A549 (cell line): ENCODE data around the gene RNF8. TPM values are rescaled to one million over a fixed set of nuclear protein-coding genes. Genes with fewer than 3 reads are reported as not detected.

Source experiments
- ATAC-seq, 2 experiments: fragments of 200-7000 bp in 1 of 2; fragments of >200 bp in 1 of 2; cut with Nextera tagmentation in 1 of 2; cut with Tn5 transposase in 1 of 2; 3 replicates each; pipeline versions ENCODE4 v1.8.0 to v1.9.1; 2018 to 2020; ENCODE audit warnings: mild to moderate bottlenecking in 1 of 2, moderate library complexity in 1 of 2
- CTCF ChIA-PET: fragments of 300-600 bp; sonication (Branson Sonifier 250); formaldehyde crosslinking; extraction: SDS; loops from one replicate; lab custom pipeline; 2021; ENCODE audit warnings: antibody characterized with exemption, inconsistent platforms; lab: Yijun Ruan, JAX
- POLR2A ChIA-PET: fragments of 350-600 bp; formaldehyde crosslinking; extraction: SDS; loops from one replicate; lab custom pipeline; 2021; ENCODE audit warnings: antibody characterized with exemption, inconsistent platforms; lab: Yijun Ruan, JAX
- DNase-seq, 2 experiments: peaks; one replicate each; pipeline versions ENCODE4 v3.0.0 to v3.0.0-alpha.2; 2011 to 2016; ENCODE audit warnings: low read depth in 1 of 2, low spot score in 1 of 2
- FAIRE-seq: peaks from 2 replicates; lab custom pipeline; 2011; peaks lifted over from hg19 to GRCh38; lab: Jason Lieb, UNC
- H3K27ac ChIP-seq, 2 experiments: fragments of >200 bp; sonication (Bioruptor Twin); formaldehyde crosslinking; 3 replicates each; pipeline ENCODE4 v1.5.1; 2016 to 2017
- H3K4me1 ChIP-seq: fragments of >200 bp; sonication (Bioruptor Twin); formaldehyde crosslinking; 3 replicates; pipeline ENCODE4 v1.6.1; 2016
- H3K4me2 ChIP-seq: fragments of >200 bp; sonication (Bioruptor Twin); formaldehyde crosslinking; 3 replicates; pipeline ENCODE4 v1.6.1; 2016
- H3K4me3 ChIP-seq: fragments of >200 bp; sonication (Bioruptor Twin); formaldehyde crosslinking; 3 replicates; pipeline ENCODE4 v1.5.1; 2016
- H3K9me3 ChIP-seq: fragments of >200 bp; sonication (Bioruptor Twin); formaldehyde crosslinking; 3 replicates; pipeline ENCODE4 v1.6.1; 2016
- ATOH8 ChIP-seq: fragments of 250-450 bp; sonication (Bioruptor Pico); IDR thresholded peaks from 2 replicates; pipeline ENCODE4 v1.5.0; 2020; ENCODE audit warnings: low read depth, mild to moderate bottlenecking, moderate library complexity
- BCL3 ChIP-seq: fragments of >200 bp; sonication (Bioruptor Twin); formaldehyde crosslinking; IDR thresholded peaks from 3 replicates; pipeline ENCODE4 v1.6.1; 2016
- BHLHE40 ChIP-seq: IDR thresholded peaks from 2 replicates; pipeline ENCODE4 v1.6.1; 2012; ENCODE audit warnings: low read depth, low read length, inconsistent platforms
- CBX8 ChIP-seq: fragments of 200-600 bp; sonication (generic); IDR thresholded peaks from 2 replicates; pipeline ENCODE4 v1.6.1; 2016
- CHD2 ChIP-seq: fragments of 150-350 bp; IDR thresholded peaks from 2 replicates; pipeline ENCODE4 v1.6.1; 2014; ENCODE audit warnings: low read length; ENCODE audit not compliant: partially characterized antibody
- CTCF ChIP-seq: fragments of >200 bp; sonication (Bioruptor Twin); formaldehyde crosslinking; IDR thresholded peaks from 3 replicates; pipeline ENCODE4 v1.5.1; 2016
- EHF ChIP-seq: fragments of 250-450 bp; sonication (Bioruptor Pico); IDR thresholded peaks from 2 replicates; pipeline ENCODE4 v1.5.0; 2020; ENCODE audit warnings: mild to moderate bottlenecking
- EHMT2 ChIP-seq: fragments of 200-600 bp; sonication (generic); IDR thresholded peaks from 2 replicates; pipeline ENCODE4 v1.6.1; 2016; ENCODE audit warnings: antibody characterized with exemption, low read depth, mild to moderate bottlenecking, moderate library complexity
- ELK1 ChIP-seq: fragments of 150-350 bp; IDR thresholded peaks from 2 replicates; pipeline ENCODE4 v1.6.1; 2014; ENCODE audit warnings: low read depth, mild to moderate bottlenecking, low read length
- ESRRA ChIP-seq: fragments of 150-350 bp; IDR thresholded peaks from 2 replicates; pipeline ENCODE4 v1.6.1; 2014; ENCODE audit warnings: mild to moderate bottlenecking, low read length, borderline replicate concordance
- FOSB ChIP-seq: fragments of 250-450 bp; sonication (Bioruptor Pico); IDR thresholded peaks from 2 replicates; pipeline ENCODE4 v1.5.0; 2020; ENCODE audit warnings: mild to moderate bottlenecking, moderate library complexity
- HDAC2 ChIP-seq: fragments of 200-600 bp; sonication (generic); IDR thresholded peaks from 2 replicates; pipeline ENCODE4 v1.6.1; 2016
- HES2 ChIP-seq: fragments of >200 bp; sonication (Bioruptor Twin); formaldehyde crosslinking; IDR thresholded peaks from 2 replicates; pipeline ENCODE4 v1.6.1; 2016
- HOXA7 ChIP-seq: fragments of 250-450 bp; sonication (Bioruptor Pico); IDR thresholded peaks from 2 replicates; pipeline ENCODE4 v1.5.0; 2020; ENCODE audit warnings: mild to moderate bottlenecking, moderate library complexity
- HOXB5 ChIP-seq: fragments of 250-450 bp; sonication (Bioruptor Pico); IDR thresholded peaks from 2 replicates; pipeline ENCODE4 v1.5.0; 2020; ENCODE audit warnings: mild to moderate bottlenecking, moderate library complexity
- JUN ChIP-seq, 2 experiments: fragments of >200 bp; sonication (Bioruptor Twin); formaldehyde crosslinking; IDR thresholded peaks; 2 replicates in 1 of 2; 3 replicates in 1 of 2; pipeline ENCODE4 v1.6.1; 2016 to 2017
- KDM1A ChIP-seq: fragments of 200-600 bp; sonication (generic); IDR thresholded peaks from 2 replicates; pipeline ENCODE4 v1.6.1; 2016; ENCODE audit warnings: low read depth, mild to moderate bottlenecking
- MAZ ChIP-seq: fragments of 150-350 bp; IDR thresholded peaks from 2 replicates; pipeline ENCODE4 v1.6.1; 2014; ENCODE audit warnings: antibody characterized with exemption, low read depth, low read length, borderline replicate concordance
- MYC ChIP-seq: IDR thresholded peaks from 2 replicates; pipeline ENCODE4 v1.6.1; 2012; ENCODE audit warnings: mild to moderate bottlenecking, inconsistent platforms, low read length, improper control_type of control experiment, borderline replicate concordance
- NPAS2 ChIP-seq: fragments of 250-450 bp; sonication (Bioruptor Pico); IDR thresholded peaks from 2 replicates; pipeline ENCODE4 v1.8.0; 2022; ENCODE audit warnings: mild to moderate bottlenecking, moderate library complexity, borderline replicate concordance
- PHF8 ChIP-seq: fragments of 200-600 bp; sonication (generic); IDR thresholded peaks from 2 replicates; pipeline ENCODE4 v1.6.1; 2016; ENCODE audit warnings: low read depth, mild to moderate bottlenecking, antibody characterized with exemption, moderate library complexity, borderline replicate concordance
- RAD21 ChIP-seq, 2 experiments: fragments of >200 bp in 1 of 2; sonication (Bioruptor Twin) in 1 of 2; formaldehyde crosslinking in 1 of 2; IDR thresholded peaks in 1 of 2; conservative IDR thresholded peaks in 1 of 2; 2 replicates in 1 of 2; 3 replicates in 1 of 2; pipeline ENCODE4 v1.6.1; 2012 to 2018; ENCODE audit warnings: inconsistent platforms in 1 of 2
- RARB ChIP-seq: fragments of 250-450 bp; sonication (Bioruptor Pico); IDR thresholded peaks from 2 replicates; pipeline ENCODE4 v1.8.0; 2021; ENCODE audit warnings: mild to moderate bottlenecking, moderate library complexity
- RFX5 ChIP-seq: fragments of 450-650 bp; IDR thresholded peaks from 2 replicates; pipeline ENCODE4 v1.7.1; 2014; ENCODE audit warnings: antibody characterized with exemption, mild to moderate bottlenecking, moderate library complexity
- SMC3 ChIP-seq: fragments of >200 bp; sonication (Bioruptor Twin); formaldehyde crosslinking; IDR thresholded peaks from 3 replicates; pipeline ENCODE4 v1.6.1; 2018; ENCODE audit warnings: inconsistent platforms
- SREBF2 ChIP-seq: fragments of 450-650 bp; IDR thresholded peaks from 2 replicates; pipeline ENCODE4 v1.6.1; 2014; ENCODE audit warnings: mild to moderate bottlenecking, moderate library complexity
- TFCP2L1 ChIP-seq: fragments of 250-450 bp; sonication (Bioruptor Pico); IDR thresholded peaks from 2 replicates; pipeline ENCODE4 v1.5.0; 2021; ENCODE audit warnings: mild to moderate bottlenecking
- TP53 ChIP-seq: fragments of 250-450 bp; sonication (Bioruptor Pico); IDR thresholded peaks from 2 replicates; pipeline ENCODE4 v1.5.0; 2021; ENCODE audit warnings: mild to moderate bottlenecking, moderate library complexity
- ZC3H11A ChIP-seq: fragments of 450-650 bp; IDR thresholded peaks from 2 replicates; pipeline ENCODE4 v1.6.1; 2014; ENCODE audit warnings: antibody characterized with exemption, mild to moderate bottlenecking
- ZFP36 ChIP-seq: fragments of 450-650 bp; IDR thresholded peaks from 2 replicates; pipeline ENCODE4 v1.6.1; 2014; ENCODE audit warnings: borderline replicate concordance; ENCODE audit not compliant: partially characterized antibody
- ZNF302 ChIP-seq: fragments of 250-450 bp; sonication (Bioruptor Pico); IDR thresholded peaks from 2 replicates; pipeline ENCODE4 v1.9.0; 2021; ENCODE audit warnings: inconsistent platforms, mild to moderate bottlenecking, moderate library complexity
- WGBS: methylation state at CpG from one replicate; pipeline ENCODE4 v1.1.6; 2017; ENCODE audit errors: missing lambda C conversion rate; 5-methylcytosine and 5-hydroxymethylcytosine counted together
- polyA plus RNA-seq, 4 experiments: library from polyadenylated mRNA; depleted of rRNA in 3 of 4; stranded (reverse); fragments of >200 nt; fragmentation: RNase III in 1 of 4; extraction: RNeasy Plus Mini Kit Qiagen cat#74134 plus additional on column Dnase treatment in 1 of 4; gene quantifications; 2 replicates in 3 of 4; 3 replicates in 1 of 4; pipeline ENCODE4 v1.2.3, GENCODE V29; 2011 to 2017

Gene RNF8
- polyA plus RNA-seq, 2 of the 4 experiments (the other 2 are of a cell fraction): 21.4 to 22.0 TPM

GRCh38 chr6:37371154-37372083 lies 17.6 kb downstream of the RNF8 start:
- ATAC-seq: no peak
- Histone ChIP-seq H3K27ac (no peak overlapping the region), H3K4me3 (no peak overlapping the region), H3K9me3 (no peaks in the 10 kb centered on the region), H3K4me1 (peaks cover 14% of the 10 kb centered on the region; the same call in 2 of the 3 replicates), H3K4me2 (no peak overlapping the region)
- no peak for DNase-seq
- no peak for FAIRE-seq
- POLR2A ChIA-PET: no interaction called here
- CTCF ChIA-PET: interaction anchor here (0.6 to 1.2 kb wide), 3 partner anchors 11 to 321 kb away, joined by 3 to 5 read pairs (median 4); no protein-coding TSS in a partner anchor
- TF ChIP-seq HOXB5: no peak
- no peak for TF ChIP-seq ELK1
- no peak for TF ChIP-seq ZC3H11A
- TF ChIP-seq RAD21 (conservative IDR thresholded peaks at IDR 0.05 in 1 of 2, IDR thresholded peaks at IDR 0.05 in 1 of 2): no peak
- no peak for TF ChIP-seq SREBF2
- no peak for TF ChIP-seq BCL3
- TF ChIP-seq PHF8: no peak
- no peak for TF ChIP-seq CHD2
- TF ChIP-seq CBX8: no peak
- no peak for TF ChIP-seq EHMT2
- no peak for TF ChIP-seq CTCF
- no peak for TF ChIP-seq KDM1A
- TF ChIP-seq MAZ: no peak
- TF ChIP-seq ATOH8: no peak
- TF ChIP-seq MYC: no peak
- TF ChIP-seq RFX5: no peak
- no peak for TF ChIP-seq BHLHE40
- WGBS: 94% methylated on average over 4 of the region's 4 CpGs

- H3K9me3 ChIP-seq: no peaks in the 10 kb centered on the region
- DNase-seq (no peak), FAIRE-seq (no peak), ATAC-seq (no peak)
- H3K4me1 ChIP-seq: peaks cover 14% of the 10 kb centered on the region; the same call in 1 of the 3 replicates
- H3K4me3 ChIP-seq: no peak overlapping the region
- H3K27ac ChIP-seq: no peak overlapping the region
- 100% methylated on average over 1 of the region's 1 CpG for WGBS
- POLR2A ChIA-PET: no interaction called here
- CTCF ChIA-PET: interaction anchor here (0.6 to 1.2 kb wide), 3 partner anchors 10 to 320 kb away, joined by 3 to 5 read pairs (median 4); no protein-coding TSS in a partner anchor
- no peak overlapping the region for H3K4me2 ChIP-seq
- TF ChIP-seq ZFP36: no peak
- TF ChIP-seq CTCF: no peak
- TF ChIP-seq HOXA7 (CRISPR knock-in tag): no peak
- TF ChIP-seq ZNF302 (CRISPR knock-in tag): no peak
- TF ChIP-seq ESRRA: no peak
- TF ChIP-seq RARB (CRISPR knock-in tag): no peak
- no peak for TF ChIP-seq FOSB (CRISPR knock-in tag)
- TF ChIP-seq TFCP2L1 (CRISPR knock-in tag): no peak
- TF ChIP-seq NPAS2: no peak
- no peak for TF ChIP-seq EHMT2
- TF ChIP-seq TP53 (CRISPR knock-in tag): no peak
- TF ChIP-seq SMC3: no peak
- TF ChIP-seq HDAC2: no peak
- TF ChIP-seq EHF (CRISPR knock-in tag): no peak
- no peak for TF ChIP-seq HES2
- TF ChIP-seq JUN (IDR thresholded peaks at IDR 0.05): no peak
Observed at GRCh38 chr6:37372116-37372515, 18.3 kb downstream of the RNF8 start.
